ENCODE results near the gene ADAM10.

Gene ADAM10

DNA sequence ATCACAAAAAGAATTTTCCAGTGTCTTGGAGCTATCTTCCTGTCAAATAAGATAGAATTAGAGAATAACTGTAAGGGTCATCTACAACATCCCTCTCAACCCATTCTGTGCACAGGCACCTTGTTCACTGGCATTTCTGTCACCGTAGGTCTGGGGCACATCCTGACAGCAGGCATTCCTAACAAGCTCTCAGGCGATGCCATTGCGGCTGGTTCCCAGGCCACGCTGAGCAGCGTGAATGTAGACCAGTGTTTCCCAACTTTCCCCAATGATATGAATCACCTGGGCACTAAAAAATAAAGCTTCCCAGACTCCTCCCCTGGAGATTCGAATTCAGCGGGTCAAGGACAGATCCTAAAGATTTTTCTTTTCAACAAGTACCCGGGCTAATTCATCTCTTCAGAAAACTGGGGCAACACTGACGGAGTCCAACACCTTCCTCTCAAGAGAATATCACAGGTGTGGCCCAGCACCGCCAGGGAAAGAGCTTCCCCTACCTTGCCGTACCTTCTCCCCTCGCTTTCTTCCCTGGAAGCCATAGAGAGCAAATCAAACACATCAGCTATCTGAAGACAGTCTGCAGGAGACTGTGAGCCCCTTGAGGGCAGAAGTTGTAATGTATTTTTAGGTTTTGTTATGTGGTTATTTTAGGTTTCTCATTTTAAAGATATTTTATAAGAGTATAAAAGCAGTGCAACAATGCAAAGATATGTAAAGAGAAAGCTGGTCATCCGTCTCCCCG, 174.3 kb downstream of the ADAM10 start:
- H3K9ac ChIP-seq (ENCODE audit: low read length), result no peak overlapping the region

DNA sequence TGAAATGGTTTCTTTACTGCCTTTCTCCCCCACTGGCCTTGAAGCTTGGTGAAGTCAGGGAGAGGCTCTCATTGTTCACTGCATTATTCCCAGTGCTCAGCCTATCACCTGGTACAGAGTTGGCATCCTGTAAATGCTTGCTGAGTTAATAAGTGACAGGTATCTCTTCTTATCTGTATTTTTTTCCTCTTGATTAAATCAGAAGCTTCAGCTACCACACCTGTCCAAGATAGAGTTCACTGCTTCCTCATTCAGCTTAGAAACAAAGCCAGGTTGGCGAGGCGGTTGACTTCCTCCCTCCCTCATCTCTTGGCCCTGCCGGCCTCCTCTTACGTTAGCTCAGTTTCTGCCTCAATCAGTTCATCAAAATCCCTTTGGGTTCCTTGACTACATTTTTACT, 174.9 kb downstream of the ADAM10 start:
- H3K4me3 ChIP-seq (ENCODE audit: low read depth, low read length), result no peak overlapping the region
- no peaks in the 10 kb centered on the region for H3K36me3 ChIP-seq (ENCODE audit: control insufficient read depth, insufficient read depth, low read length)
- no peaks in the 10 kb centered on the region for H3K27me3 ChIP-seq (ENCODE audit: control insufficient read depth, insufficient read depth, low read length)
- no peak overlapping the region for H3K27ac ChIP-seq (ENCODE audit: low read depth, low read length)
- no peak overlapping the region for H3K9ac ChIP-seq (ENCODE audit: low read length)
- no peaks in the 10 kb centered on the region for H3K4me1 ChIP-seq (ENCODE audit: control insufficient read depth, insufficient read depth, low read length)
- H3K9me3 ChIP-seq (ENCODE audit: control insufficient read depth, insufficient read depth, low read depth, low read length), result no peaks in the 10 kb centered on the region

More for the DNA sequence above, 174.3 kb downstream of the ADAM10 start:
- H3K9me3 ChIP-seq (ENCODE audit: control insufficient read depth, insufficient read depth, low read depth, low read length), result no peaks in the 10 kb centered on the region
- H3K27ac ChIP-seq (ENCODE audit: low read depth, low read length), result no peak overlapping the region
- H3K36me3 ChIP-seq (ENCODE audit: control insufficient read depth, insufficient read depth, low read length), result no peaks in the 10 kb centered on the region
- no peaks in the 10 kb centered on the region for H3K4me1 ChIP-seq (ENCODE audit: control insufficient read depth, insufficient read depth, low read length)
- H3K4me3 ChIP-seq (ENCODE audit: low read depth, low read length), result no peak overlapping the region
- no peaks in the 10 kb centered on the region for H3K27me3 ChIP-seq (ENCODE audit: control insufficient read depth, insufficient read depth, low read length)

DNA sequence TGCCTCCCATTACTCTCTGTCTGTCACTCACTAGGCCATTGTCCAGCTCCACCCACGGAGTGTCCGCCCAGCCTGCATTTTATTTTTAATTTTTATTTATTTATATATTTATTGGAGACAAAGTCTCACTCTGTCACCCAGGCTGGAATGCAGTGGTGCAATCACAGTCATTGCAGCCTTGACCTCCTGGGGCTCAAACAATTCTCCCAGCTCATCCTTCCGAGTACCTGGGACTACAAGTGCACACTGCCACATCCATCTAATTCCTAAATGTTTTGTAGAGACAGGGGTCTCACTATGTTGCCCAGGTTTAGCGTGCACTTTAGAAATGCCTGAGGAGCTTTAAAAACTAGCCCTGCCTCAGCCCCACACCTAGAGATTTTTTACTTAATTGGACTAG, 176.2 kb downstream of the ADAM10 start:
- Histone ChIP-seq H3K9ac (ENCODE audit: low read length) (no peak overlapping the region), H3K36me3 (ENCODE audit: control insufficient read depth, insufficient read depth, low read length) (no peaks in the 10 kb centered on the region), H3K27me3 (ENCODE audit: control insufficient read depth, insufficient read depth, low read length) (no peaks in the 10 kb centered on the region), H3K27ac (ENCODE audit: low read depth, low read length) (no peak overlapping the region), H3K4me3 (ENCODE audit: low read depth, low read length) (no peak overlapping the region), H3K9me3 (ENCODE audit: control insufficient read depth, insufficient read depth, low read depth, low read length) (no peaks in the 10 kb centered on the region), H3K4me1 (ENCODE audit: control insufficient read depth, insufficient read depth, low read length) (no peaks in the 10 kb centered on the region)

DNA sequence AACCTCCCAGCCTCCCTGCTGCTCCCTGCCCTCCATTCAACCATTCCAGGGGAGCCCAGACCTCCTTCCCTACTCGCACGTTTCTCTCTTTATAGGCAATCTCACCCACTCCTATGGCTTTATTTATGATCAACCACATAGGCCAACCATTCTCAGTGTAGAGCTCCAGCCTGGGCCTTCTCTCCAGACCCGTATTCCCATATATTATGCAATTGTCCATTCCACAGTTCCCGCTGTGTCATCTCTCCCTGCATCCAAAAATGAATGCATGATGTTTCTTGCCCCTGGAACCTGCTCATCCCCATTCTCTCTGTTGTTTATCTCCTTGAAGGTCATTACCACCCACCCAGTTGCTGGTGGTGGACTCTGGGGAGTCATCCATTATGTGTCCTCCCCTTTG, 177.0 kb downstream of the ADAM10 start:
- Histone ChIP-seq H3K9ac (ENCODE audit: low read length) (no peak overlapping the region), H3K4me1 (ENCODE audit: control insufficient read depth, insufficient read depth, low read length) (no peaks in the 10 kb centered on the region), H3K36me3 (ENCODE audit: control insufficient read depth, insufficient read depth, low read length) (no peaks in the 10 kb centered on the region), H3K4me3 (ENCODE audit: low read depth, low read length) (no peak overlapping the region), H3K27me3 (ENCODE audit: control insufficient read depth, insufficient read depth, low read length) (no peaks in the 10 kb centered on the region), H3K9me3 (ENCODE audit: control insufficient read depth, insufficient read depth, low read depth, low read length) (no peaks in the 10 kb centered on the region), H3K27ac (ENCODE audit: low read depth, low read length) (no peak overlapping the region)

DNA sequence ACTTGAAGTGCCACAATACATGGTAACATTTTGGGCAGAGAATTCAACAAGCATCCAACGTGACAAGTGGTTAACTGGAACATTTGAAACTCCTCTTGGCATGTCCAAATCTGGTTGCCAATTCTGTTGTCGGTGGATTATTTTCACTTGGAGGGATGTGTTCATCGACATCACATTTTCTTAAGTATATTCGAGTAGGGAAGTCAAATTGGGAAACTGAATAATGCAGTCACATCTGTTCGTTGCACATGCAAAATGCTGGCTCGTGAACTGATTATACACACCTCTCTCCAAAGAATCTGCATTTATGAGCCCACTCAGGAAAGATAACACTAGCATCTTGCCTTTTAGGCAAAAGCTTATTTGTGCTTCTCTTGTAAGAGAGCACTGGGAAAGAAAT, 178.0 kb downstream of the ADAM10 start:
- Histone ChIP-seq H3K27me3 (ENCODE audit: control insufficient read depth, insufficient read depth, low read length) (no peaks in the 10 kb centered on the region), H3K4me1 (ENCODE audit: control insufficient read depth, insufficient read depth, low read length) (no peaks in the 10 kb centered on the region), H3K27ac (ENCODE audit: low read depth, low read length) (no peak overlapping the region), H3K9ac (ENCODE audit: low read length) (no peak overlapping the region), H3K4me3 (ENCODE audit: low read depth, low read length) (no peak overlapping the region), H3K36me3 (ENCODE audit: control insufficient read depth, insufficient read depth, low read length) (no peaks in the 10 kb centered on the region), H3K9me3 (ENCODE audit: control insufficient read depth, insufficient read depth, low read depth, low read length) (no peaks in the 10 kb centered on the region)

DNA sequence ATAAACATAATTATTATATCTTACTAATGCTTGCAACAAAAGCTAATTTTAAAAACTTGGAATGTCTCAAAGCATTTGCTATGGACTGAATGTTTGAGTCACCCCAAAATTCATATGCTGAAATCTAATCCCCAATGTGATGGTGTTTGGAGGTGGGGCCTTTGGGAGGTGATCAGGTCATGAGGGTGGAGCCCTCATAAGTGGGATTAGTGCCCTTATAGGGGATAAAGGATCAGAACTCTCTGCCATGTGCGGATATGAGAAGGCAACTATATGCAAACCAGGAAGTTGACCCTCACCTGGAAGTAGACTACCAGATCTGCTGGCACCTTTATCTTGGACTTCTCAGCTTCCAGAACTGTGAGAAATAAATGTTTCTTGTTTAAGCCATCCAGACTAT, 180.1 kb downstream of the ADAM10 start:
- Histone ChIP-seq H3K4me1 (ENCODE audit: control insufficient read depth, insufficient read depth, low read length) (no peaks in the 10 kb centered on the region), H3K27ac (ENCODE audit: low read depth, low read length) (no peak overlapping the region), H3K9ac (ENCODE audit: low read length) (no peak overlapping the region), H3K9me3 (ENCODE audit: control insufficient read depth, insufficient read depth, low read depth, low read length) (no peaks in the 10 kb centered on the region), H3K27me3 (ENCODE audit: control insufficient read depth, insufficient read depth, low read length) (no peaks in the 10 kb centered on the region), H3K36me3 (ENCODE audit: control insufficient read depth, insufficient read depth, low read length) (no peaks in the 10 kb centered on the region), H3K4me3 (ENCODE audit: low read depth, low read length) (no peak overlapping the region)

DNA sequence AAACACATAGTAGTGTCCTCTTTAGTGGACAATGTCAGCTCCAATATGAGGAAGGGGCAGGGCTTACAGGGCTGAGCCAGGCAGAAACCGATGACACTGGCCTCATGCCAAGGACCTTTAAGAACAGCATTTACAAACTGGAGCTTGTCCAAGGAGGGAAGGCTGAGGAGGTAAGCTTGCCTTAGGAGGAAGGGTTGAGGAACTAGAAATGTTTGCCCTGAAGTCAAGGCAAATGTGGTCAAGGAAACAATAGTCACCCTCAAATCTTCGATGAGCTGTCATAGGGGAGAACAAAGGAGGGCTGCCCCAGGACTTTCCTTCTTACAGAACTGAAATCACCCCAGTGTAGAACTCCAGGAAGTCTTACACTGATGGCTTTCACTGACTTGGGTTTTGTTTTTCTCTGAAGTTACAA, 181.3 kb downstream of the ADAM10 start:
- Histone ChIP-seq H3K4me3 (ENCODE audit: low read depth, low read length) (no peak overlapping the region), H3K4me1 (ENCODE audit: control insufficient read depth, insufficient read depth, low read length) (no peaks in the 10 kb centered on the region; the same call in 1 of the 2 replicates), H3K9me3 (ENCODE audit: control insufficient read depth, insufficient read depth, low read depth, low read length) (no peaks in the 10 kb centered on the region), H3K27ac (ENCODE audit: low read depth, low read length) (no peak overlapping the region), H3K27me3 (ENCODE audit: control insufficient read depth, insufficient read depth, low read length) (no peaks in the 10 kb centered on the region), H3K36me3 (ENCODE audit: control insufficient read depth, insufficient read depth, low read length) (no peaks in the 10 kb centered on the region), H3K9ac (ENCODE audit: low read length) (no peak overlapping the region)

DNA sequence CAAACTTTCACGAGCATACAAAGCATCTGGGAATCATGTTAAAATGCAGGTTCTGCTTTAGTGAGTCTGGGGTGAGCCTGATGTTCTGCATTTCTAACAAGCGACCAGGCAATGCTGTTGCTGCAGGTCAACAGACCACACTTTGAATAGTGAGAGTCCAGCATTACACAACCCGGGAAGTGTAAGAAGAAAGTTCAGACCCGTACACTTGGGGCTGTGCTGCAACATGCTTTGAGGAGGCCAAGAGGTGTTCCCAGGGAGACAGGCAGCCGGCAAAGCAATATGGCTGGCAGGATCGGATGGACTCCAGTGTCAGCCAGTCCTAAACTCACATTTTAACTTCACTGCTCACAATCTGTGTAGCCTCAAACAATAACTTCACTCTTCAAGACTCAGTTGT, 183.5 kb downstream of the ADAM10 start:
- Histone ChIP-seq H3K4me3 (ENCODE audit: low read depth, low read length) (no peak overlapping the region), H3K9ac (ENCODE audit: low read length) (no peak overlapping the region), H3K36me3 (ENCODE audit: control insufficient read depth, insufficient read depth, low read length) (no peaks in the 10 kb centered on the region), H3K27ac (ENCODE audit: low read depth, low read length) (no peak overlapping the region), H3K27me3 (ENCODE audit: control insufficient read depth, insufficient read depth, low read length) (no peaks in the 10 kb centered on the region), H3K9me3 (ENCODE audit: control insufficient read depth, insufficient read depth, low read depth, low read length) (no peaks in the 10 kb centered on the region), H3K4me1 (ENCODE audit: control insufficient read depth, insufficient read depth, low read length) (peaks cover 6% of the 10 kb centered on the region; the same call in 1 of the 2 replicates)

DNA sequence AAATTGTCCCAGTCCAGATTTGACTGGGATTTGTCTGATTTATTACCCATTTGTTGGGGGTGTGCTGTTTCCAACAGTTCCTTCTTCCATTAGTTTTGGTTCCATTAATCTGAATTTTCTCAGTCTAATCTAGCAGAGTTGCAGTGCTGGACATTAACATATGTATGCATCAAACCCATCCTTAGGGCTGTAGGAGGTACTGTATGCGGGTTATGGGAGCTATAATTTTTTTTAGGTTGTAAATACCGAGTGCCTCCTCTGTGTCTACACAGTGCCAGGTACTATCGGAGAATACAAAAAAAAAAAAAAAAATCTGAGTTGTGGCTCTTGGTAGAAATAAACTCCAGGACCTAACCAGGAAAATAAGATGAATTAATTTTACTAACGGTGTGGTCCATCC, 183.9 kb downstream of the ADAM10 start:
- no peaks in the 10 kb centered on the region for H3K27me3 ChIP-seq (ENCODE audit: control insufficient read depth, insufficient read depth, low read length)
- peaks cover 6% of the 10 kb centered on the region; the same call in 1 of the 2 replicates for H3K4me1 ChIP-seq (ENCODE audit: control insufficient read depth, insufficient read depth, low read length)
- no peak overlapping the region for H3K4me3 ChIP-seq (ENCODE audit: low read depth, low read length)
- no peaks in the 10 kb centered on the region for H3K36me3 ChIP-seq (ENCODE audit: control insufficient read depth, insufficient read depth, low read length)
- no peaks in the 10 kb centered on the region for H3K9me3 ChIP-seq (ENCODE audit: control insufficient read depth, insufficient read depth, low read depth, low read length)
- no peak overlapping the region for H3K9ac ChIP-seq (ENCODE audit: low read length)
- H3K27ac ChIP-seq (ENCODE audit: low read depth, low read length), result no peak overlapping the region

DNA sequence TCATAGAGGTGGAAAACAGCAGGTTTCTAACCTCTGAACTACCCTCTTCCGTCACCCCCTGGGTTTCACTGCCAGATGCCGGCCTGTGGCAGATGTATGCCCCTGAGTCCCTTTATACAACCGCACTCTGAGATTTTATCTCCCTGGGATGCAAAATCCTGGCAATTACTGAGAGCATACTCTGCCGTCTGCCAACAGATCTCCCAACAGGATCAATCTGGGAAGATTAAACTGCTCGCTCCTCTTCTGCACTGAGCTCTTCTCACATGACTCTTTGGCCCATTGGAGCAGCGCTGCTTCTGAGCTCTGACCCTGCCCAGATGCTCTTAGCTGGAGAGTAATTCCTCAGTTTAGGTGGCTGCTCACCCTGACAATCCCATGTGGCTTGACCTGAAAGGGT, 184.5 kb downstream of the ADAM10 start:
- Histone ChIP-seq H3K9ac (ENCODE audit: low read length) (no peak overlapping the region), H3K36me3 (ENCODE audit: control insufficient read depth, insufficient read depth, low read length) (no peaks in the 10 kb centered on the region), H3K27ac (ENCODE audit: low read depth, low read length) (no peak overlapping the region), H3K4me3 (ENCODE audit: low read depth, low read length) (no peak overlapping the region), H3K9me3 (ENCODE audit: control insufficient read depth, insufficient read depth, low read depth, low read length) (no peaks in the 10 kb centered on the region), H3K27me3 (ENCODE audit: control insufficient read depth, insufficient read depth, low read length) (no peaks in the 10 kb centered on the region), H3K4me1 (ENCODE audit: control insufficient read depth, insufficient read depth, low read length) (peaks cover 6% of the 10 kb centered on the region; the same call in 1 of the 2 replicates)

DNA sequence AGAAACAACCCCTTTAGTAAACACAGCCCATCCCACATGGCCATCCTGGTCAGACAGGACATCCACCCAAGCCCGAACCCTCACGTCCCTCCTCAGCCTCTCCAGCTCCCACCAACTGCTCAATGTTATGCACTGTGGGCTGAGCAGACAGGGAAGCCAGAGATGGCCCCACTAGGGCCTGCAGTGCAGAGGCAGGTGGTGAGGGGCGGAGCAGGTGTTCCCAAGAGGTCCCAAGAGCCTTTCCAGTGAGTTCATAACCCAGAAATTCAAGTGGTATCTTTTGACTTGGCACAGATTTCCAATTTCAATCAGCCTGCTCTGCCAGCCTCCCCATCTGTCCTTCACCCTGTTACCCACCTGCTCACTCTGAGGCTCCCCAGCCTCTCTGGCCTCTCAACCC, 187.4 kb downstream of the ADAM10 start:
- H3K9ac ChIP-seq (ENCODE audit: low read length), result no peak overlapping the region
- H3K36me3 ChIP-seq (ENCODE audit: control insufficient read depth, insufficient read depth, low read length), result no peaks in the 10 kb centered on the region
- no peak overlapping the region for H3K4me3 ChIP-seq (ENCODE audit: low read depth, low read length)
- no peak overlapping the region for H3K27ac ChIP-seq (ENCODE audit: low read depth, low read length)
- H3K4me1 ChIP-seq (ENCODE audit: control insufficient read depth, insufficient read depth, low read length), result peaks cover 6% of the 10 kb centered on the region; the same call in 1 of the 2 replicates
- peaks cover 16% of the 10 kb centered on the region for H3K9me3 ChIP-seq (ENCODE audit: control insufficient read depth, insufficient read depth, low read depth, low read length)
- H3K27me3 ChIP-seq (ENCODE audit: control insufficient read depth, insufficient read depth, low read length), result no peaks in the 10 kb centered on the region
